ENCODE data around the gene IQGAP2. TPM values are rescaled to one million over a fixed set of nuclear protein-coding genes. Genes with fewer than 3 reads are reported as not detected.
A peak's percentile ranks its signal among the peaks of the same experiment; 100 is the strongest.

Gene IQGAP2
- total and polyA plus RNA-seq, 9 of the 15 experiments (the other 6 are each of a cell fraction or from before 2014, with no cell fraction given) = 8.7 to 23.2 (median 17.4) TPM

GRCh38 chr5:76542887-76543690 is 140.0 kb downstream of the IQGAP2 start (continued):
- TF ChIP-seq CREB3 (tag; conservative IDR thresholded peaks at IDR 0.05; ENCODE audit: low read depth) (no peak), EP300 (IDR thresholded peaks at IDR 0.05; ENCODE audit: low read length) (peak; percentile 93), RREB1 (CRISPR knock-in tag; IDR thresholded peaks at IDR 0.05) (0 out of 2 replicates have a peak, but pooled peaks have one; percentile 51), TRIM25 (IDR thresholded peaks at IDR 0.05; ENCODE audit: borderline replicate concordance) (no peak), SMARCE1 (IDR thresholded peaks at IDR 0.05) (peak; percentile 41; the same call in 1 of the 2 replicates), MTA2 (IDR thresholded peaks at IDR 0.05; ENCODE audit: low read depth) (0 out of 2 replicates have a peak, but pooled peaks have one; percentile 37), HNRNPLL (IDR thresholded peaks at IDR 0.05; ENCODE audit: low read depth, low read length, poor library complexity, severe bottlenecking) (no peak), ZBTB11 (CRISPR knock-in tag; IDR thresholded peaks at IDR 0.05) (0 out of 6 replicates have a peak, but pooled peaks of 1 of the 3 experiments have one; percentile 38), CAMTA2 (CRISPR knock-in tag; conservative IDR thresholded peaks at IDR 0.05) (no peak), ZC3H8 (IDR thresholded peaks at IDR 0.05) (no peak), RBM14 (IDR thresholded peaks at IDR 0.05; ENCODE audit: borderline replicate concordance, insufficient read depth, low read depth, low read length) (no peak)
